ENCODE results near the gene FBXO48.

DNA sequence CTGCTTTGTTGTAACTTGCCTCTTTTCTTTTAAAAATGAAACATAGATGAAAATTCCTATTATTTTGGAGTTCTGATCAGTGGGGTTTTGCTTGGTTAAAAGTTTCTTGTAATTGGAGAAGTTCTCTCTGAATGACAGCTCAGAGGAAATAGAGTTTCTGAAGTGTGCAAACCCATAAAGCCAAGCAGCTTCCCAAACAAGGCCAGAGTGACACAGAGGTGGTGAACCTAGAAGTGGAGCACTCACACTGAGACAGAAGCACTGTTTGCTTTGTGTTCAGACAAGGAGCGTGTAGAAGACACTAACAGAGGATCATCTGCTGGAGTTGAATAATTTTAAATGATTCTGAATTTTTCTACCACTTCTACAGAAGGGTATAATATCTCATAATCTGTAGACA is 49.2 kb downstream of the FBXO48 start:
- TF ChIP-seq CTCF (conservative IDR thresholded peaks at IDR 0.05 in 1 of 2, IDR thresholded peaks at IDR 0.05 in 1 of 2; ENCODE audit: low read depth in 1 of 2, low read length in 2 of 2) (no peak), EZH2 (IDR thresholded peaks at IDR 0.05; ENCODE audit: low read length, missing control alignments) (no peak)

All from fibroblast of lung (primary cell).